Spleen (tissue), 7 donors: ENCODE results near the gene GRAMD2A.

Experiments
- CTCF ChIP-seq, 11 experiments: fragments of 200-600 bp in 7 of 11; fragments of 450-650 bp in 4 of 11; sonication (generic) in 4 of 11; IDR thresholded peaks in 8 of 11; conservative IDR thresholded peaks in 3 of 11; 1 replicate in 7 of 11; 2 replicates in 4 of 11; pipeline versions ENCODE4 v1.4.0 to v1.8.0; 2016 to 2021; ENCODE audit warnings: antibody characterized with exemption in 11 of 11, inconsistent platforms in 4 of 11, mild to moderate bottlenecking in 1 of 11
- POLR2A ChIP-seq, 3 donors: fragments of 450-650 bp; IDR thresholded peaks; one replicate each; pipeline ENCODE4 v1.5.1; 2017; ENCODE audit warnings: antibody characterized with exemption in 3 of 3, mild to moderate bottlenecking in 1 of 3
- donor health status: DM: no; HTN: no; CAD: no; lungs with moderate emphysema.
- donor health status: DM: no; HTN: no; CAD: no.
- donor health status: DM: no; HTN: no; CAD: no.

DNA sequence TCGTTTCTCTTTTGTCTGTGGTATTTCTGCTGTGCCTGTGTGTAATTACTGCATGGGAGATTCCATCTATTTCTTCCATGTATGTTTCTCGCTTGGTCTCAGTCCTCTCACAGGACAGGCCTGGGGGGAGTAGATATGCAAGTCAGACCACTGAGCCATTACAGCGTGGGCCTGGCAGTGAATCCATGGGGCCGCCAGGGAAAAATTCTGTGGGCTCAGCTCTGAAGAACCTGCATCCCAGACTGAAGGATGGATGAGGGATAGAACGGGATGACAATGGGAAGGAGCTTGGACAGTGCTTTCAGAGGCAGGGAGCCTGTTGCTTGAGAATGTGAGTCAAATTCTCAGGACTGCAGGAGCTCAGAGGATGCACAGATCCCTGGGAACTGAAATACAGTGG lies 24.8 kb downstream of the GRAMD2A start:
- TF ChIP-seq POLR2A (IDR thresholded peaks at IDR 0.05) = no peak
- no peak for TF ChIP-seq CTCF (IDR thresholded peaks at IDR 0.05 in 8 of 11, conservative IDR thresholded peaks at IDR 0.05 in 3 of 11)
